GM21360 (cell line): ENCODE measurements around the gene ZRANB3.

ENCODE experiments used
- ATAC-seq: cut with Tn5 transposase; IDR thresholded peaks from one replicate; pipeline ENCODE4 v1.9.1; 2021; ENCODE audit warnings: mild to moderate bottlenecking, moderate library complexity; ENCODE audit not compliant: unreplicated experiment

The ZRANB3 gene

DNA sequence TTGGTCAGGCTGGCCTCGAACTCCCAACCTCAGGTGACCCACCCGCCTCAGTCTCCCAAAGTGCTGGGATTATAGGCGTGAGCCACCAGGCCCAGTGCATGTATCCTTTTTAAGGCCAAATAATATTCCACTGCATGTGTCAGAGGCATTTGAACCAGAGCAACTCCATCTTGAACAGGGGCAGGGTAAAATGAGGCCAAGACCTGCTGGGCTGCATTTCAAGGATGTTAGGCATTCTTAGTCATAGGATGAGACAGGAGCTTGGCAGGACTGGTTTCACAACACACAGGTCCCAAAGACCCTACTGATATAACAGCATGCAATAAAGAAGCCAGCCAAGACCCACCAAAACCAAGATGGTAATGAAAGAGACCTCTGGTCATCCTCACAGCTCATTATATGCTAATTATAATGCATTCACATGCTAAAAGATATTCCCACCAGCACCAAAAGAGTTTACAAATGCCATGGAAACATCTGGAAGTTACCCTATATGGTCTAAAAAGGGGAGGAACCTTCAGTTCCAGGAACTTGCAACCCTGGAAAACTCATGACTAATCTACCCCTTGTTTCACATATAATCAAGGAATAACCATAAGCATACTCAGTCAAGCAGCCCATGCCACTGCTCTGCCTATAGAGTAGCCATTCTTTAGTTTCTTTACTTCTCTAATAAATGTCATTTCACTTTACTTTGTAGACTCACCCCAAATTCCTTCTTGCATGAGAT lies 274.3 kb downstream of the ZRANB3 start:
- no peak for ATAC-seq

DNA sequence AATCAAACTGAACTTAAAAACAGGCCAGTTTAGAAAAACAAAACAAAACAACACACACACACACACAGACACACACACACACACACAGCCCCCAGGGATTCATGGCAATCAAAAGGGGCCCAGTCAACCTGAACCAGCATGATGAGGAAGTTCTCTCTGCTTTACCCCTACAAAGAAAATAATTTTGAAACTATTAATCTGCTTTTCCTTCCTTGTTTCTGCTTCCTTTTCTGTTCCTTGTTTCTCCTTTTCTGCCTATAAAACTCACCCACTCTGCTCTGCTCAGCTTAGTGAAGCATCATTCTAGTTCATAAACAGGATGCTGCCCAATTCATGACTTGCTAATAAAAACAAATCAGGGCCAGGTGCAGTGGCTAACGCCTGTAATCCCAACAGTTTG lies 275.8 kb downstream of the ZRANB3 start:
- ATAC-seq: no peak

DNA sequence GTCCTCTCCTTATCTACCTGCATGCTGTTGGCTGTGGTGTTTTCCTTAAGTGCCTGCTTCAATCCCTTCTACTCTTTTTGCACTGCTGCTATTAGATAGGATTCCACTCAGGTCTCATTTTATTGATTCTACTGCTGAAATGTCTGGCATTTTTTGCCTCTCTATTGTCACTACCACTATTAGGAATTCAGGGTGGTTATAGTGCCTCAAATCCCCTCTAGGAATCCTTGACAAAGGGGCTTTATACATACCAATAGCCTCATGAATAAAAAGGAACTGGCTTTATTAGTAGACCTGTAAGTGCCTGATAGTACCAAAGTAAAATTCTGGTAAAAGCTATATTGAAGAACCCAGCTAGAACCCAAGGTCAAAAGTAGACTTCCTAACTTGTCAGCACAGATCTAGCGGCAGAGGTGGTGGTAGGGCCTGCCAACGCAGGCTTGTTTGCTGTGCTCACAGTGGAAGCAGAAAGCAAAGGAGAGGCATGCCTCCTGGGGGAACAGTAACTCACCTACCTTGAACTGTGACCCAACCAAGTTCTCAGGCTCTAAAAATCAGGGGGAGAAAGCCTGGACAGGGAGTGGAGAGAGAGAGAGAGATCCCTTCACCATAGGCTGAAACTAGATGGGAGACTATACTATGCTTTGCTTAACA lies 278.1 kb downstream of the ZRANB3 start:
- no peak for ATAC-seq

DNA sequence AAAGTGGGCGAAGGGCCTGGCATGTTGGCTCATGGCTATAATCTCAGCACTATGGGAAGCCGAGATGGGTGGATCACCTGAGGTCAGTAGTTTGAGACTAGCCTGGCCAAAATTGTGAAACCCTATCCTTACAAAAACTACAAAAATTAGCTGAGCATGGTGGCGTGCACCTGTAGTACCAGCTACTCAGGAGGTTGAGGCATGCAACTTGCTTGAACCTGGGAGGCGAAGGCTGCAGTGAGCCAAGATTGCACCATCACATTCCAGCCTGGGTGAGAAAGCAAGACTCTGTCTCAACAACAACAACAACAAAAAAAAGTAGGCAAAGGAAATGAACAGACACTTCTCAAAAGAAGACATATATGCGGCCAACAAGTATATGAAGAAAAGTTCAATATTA lies 282.4 kb downstream of the ZRANB3 start:
- ATAC-seq: no peak

DNA sequence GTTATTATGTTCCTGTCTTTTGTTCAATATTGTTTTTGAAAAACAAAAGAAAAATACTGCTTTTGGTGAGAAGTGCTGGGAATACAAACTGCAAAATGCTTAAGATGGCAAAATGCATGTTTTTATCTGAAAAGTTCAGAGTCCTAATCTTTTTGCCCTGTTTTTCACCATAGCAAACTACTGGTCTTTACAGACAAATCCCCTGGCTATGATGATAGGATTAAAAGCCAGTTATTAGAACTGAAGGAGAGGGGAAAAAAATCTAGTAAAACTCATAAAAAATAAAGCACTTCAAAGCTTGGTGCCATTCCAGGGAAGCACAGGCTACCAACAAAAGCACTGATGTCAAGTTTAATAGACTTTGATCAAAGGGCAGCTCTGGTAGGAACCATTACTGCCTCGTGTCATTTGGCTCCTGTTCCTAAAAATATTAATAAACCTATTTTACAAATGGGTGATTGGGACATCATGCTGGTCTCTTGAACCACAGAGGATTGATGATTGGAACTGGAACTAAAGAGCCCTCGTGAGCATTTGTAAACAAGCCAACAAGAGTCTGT lies 284.2 kb downstream of the ZRANB3 start:
- ATAC-seq: no peak

DNA sequence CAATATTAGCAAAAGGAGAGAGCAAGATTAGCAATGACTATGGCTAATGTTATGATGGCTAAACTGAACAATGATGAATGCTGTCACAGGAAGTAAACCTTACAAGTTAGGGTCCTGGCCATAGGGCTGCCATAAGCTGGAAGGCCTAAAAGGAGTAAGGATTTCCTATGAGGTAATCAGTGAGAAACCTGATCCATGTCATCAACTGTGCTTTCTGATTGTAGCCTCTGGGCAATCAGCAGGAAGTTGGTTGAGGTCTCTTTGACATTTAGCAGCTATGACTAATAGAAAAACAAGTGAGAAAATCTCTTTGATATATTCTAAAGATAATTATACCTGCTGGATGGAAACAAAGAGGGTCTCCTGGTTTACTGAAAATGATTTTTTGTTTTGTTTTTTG lies 285.9 kb downstream of the ZRANB3 start:
- ATAC-seq: no peak

- no peak for ATAC-seq
Observed at GRCh38 chr2:135238651-135239050, 292.4 kb downstream of the ZRANB3 start.

DNA sequence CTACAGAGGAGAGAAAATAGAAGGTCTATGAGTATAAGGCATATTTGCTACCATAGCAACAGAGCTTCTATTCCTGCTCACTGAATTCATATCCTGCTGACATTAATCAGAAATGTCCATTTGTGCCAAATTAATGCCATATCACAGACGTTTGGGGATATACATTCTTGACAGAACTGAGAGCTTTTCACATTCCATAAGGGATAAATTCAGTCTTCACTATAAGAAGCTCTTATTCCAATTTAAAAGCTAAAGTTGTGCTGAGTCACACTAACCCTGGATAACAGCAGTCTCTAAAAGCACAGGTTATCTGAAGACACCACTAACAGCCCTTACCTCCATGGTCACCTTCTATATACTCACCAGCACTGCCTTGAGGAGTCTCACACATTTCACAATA lies 300.9 kb downstream of the ZRANB3 start:
- no peak for ATAC-seq

DNA sequence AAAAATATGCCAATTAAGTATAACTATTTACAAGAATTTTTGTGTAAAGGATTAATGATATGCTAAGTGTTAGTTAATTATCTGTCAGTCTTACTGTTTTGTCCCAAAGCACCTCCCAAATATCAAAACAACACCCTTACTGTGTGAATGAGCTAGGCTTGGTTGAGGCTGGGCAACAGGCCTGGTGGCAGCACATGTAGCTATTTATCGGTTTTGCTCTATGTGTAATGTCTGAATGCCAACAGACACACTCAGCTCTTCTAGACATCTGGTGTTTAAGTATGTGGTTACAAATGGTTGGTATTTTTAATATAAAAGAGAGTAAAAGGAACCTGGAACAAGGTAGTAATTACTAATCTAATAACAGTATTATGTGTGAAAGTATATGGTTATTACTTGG lies 303.6 kb downstream of the ZRANB3 start:
- no peak for ATAC-seq

- no peak for ATAC-seq
Observed at GRCh38 chr2:135226961-135227360, 304.1 kb downstream of the ZRANB3 start.

GRCh38 chr2:135225781-135226180 lies 305.2 kb downstream of the ZRANB3 start:
- ATAC-seq: no peak

DNA sequence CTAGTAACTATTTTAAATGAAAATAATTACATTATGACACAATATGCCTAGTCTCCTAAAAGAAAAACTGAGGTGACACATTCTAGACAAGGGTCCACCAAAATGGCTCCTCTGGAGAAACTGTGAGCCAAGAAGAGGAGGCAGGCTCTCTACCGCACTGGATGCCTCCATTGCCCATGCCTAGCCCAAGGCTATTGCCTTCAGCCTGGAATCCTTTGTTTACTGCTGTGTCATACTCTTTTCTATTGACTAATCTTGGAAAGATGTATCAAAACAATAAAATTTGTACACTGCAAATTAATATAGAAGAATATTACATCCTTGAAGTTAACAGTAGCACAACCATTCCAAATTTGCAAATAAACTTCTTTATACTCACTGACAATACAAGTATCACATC lies 311.8 kb downstream of the ZRANB3 start:
- ATAC-seq: no peak

GRCh38 chr2:135218426-135218825 lies 312.6 kb downstream of the ZRANB3 start:
- no peak for ATAC-seq

DNA sequence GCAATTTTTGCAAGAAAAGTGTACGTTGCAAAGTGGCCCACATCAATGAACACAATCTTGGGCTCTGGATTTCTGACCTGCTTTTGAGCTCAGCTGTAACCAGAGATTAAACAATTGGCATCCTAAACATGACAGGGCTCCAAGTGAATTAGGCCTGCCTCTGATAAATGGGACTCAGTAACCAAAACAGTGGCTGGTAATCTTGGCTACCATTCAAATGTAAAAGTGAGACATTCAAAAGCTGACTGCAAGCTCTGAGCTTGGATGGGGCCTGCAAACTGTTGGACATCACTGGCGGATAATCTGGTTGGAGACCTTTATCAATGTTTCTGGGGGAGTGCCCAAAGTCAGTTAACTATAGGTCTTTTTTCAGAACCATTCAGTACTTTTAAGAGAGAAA lies 318.3 kb downstream of the ZRANB3 start:
- no peak for ATAC-seq

GRCh38 chr2:135208016-135208415 lies 323.0 kb downstream of the ZRANB3 start:
- ATAC-seq: no peak

DNA sequence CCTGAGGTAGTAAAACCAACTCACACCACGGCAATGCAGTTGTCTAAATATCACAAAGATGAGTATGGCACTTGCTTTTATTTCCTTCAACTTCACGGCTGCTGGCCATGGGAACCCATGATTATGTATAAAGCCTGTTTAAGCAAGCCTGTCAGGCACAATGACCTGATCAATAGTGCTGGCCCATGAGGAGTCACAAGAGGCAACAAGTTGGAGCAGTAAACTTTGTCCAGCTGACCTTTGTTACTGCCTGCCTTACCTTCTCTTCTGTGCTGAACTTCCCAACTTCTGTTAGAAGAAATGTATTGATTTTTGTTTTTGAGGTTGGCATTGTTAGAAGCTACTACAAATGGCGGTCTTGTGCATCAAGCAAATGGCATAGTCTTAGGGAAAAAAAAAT lies 327.1 kb downstream of the ZRANB3 start:
- ATAC-seq: no peak

GRCh38 chr2:135202751-135203150 lies 328.3 kb downstream of the ZRANB3 start:
- ATAC-seq: no peak

DNA sequence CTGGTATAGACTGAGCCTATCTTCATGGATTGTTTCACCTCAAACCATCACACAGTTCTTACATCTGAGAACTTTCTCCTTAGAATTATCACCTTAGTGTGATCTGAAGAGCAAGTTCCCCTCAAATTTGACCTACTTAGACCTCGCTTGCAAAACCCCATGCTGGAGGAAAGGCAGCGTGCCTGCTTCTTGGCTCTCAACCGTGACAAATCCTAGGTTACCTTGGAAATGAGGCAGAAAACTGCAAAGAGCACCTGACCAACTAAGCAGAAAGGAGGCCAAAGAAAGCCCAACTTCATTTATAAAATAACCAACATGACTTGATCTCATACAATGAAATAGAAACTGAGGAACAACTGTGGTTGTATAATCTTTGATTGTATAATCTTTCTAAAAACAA lies 332.5 kb downstream of the ZRANB3 start:
- no peak for ATAC-seq

GRCh38 chr2:135190799-135191198 lies 340.2 kb downstream of the ZRANB3 start:
- no peak for ATAC-seq

DNA sequence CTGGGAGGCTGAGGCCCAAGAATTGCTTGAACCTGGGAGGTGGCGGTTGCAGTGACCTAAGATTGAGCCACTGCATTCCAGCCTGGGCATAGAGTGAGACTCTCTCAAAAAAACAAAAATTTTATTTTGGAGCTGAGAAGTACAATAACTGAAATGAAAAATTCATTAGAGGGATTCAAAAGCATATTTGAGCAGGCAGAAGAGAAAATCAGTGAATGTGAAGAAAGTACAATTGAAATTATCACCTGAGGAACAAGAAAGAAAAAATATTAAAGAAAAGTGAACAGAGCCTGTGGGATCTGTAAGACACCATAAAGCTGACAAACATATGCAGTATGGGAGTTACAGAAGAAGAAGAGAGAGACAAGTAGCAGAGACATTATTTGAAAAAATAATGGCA lies 341.9 kb downstream of the ZRANB3 start:
- no peak for ATAC-seq

DNA sequence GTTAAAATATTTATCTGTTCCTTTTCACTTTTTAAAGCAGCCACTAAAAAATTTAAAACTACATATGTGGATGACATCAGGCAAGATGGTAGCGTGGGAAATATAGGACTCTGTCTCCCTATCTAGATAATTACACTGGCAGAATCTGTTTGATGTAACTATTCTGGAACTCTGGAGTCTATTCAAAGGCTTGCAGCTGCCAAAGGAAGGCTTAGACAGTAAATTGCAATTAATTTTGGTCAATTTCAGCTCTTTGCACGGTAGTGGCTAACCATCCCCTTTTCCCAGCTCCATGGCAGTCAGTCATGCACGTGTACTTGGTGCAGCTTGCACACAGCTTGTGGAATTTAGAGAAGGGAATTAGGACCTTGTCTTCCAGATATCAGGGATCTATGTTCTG lies 343.7 kb downstream of the ZRANB3 start:
- no peak for ATAC-seq

GRCh38 chr2:135186054-135186453 lies 345.0 kb downstream of the ZRANB3 start:
- no peak for ATAC-seq
